ENCODE measurements around the gene GTF2H1.

GTF2H1 gene

DNA sequence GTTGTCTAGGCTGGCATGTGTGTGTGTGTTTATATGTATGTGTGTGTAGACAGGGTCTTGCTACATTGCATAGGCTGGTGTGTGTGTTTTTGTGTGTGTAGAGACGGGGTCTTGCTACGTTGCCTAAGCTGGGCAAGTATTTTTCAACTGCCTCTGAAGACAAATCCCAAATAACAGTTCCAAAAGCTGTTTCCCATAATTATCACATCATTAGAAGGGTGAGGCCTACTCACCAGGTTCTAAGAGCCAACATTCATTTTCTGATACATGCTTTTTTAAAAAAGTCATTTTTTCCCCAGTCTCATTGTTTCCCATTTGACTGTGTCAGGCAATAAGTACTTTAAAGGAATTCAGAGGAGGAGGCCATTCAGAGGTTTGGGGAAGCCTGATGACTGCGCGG is 33.5 kb upstream of the GTF2H1 start:
- Histone ChIP-seq H3K4me3 (no peak overlapping the region), H3K4me1 (no peaks in the 10 kb centered on the region), H3K27ac (no peak overlapping the region), H3K27me3 (no peaks in the 10 kb centered on the region), H3K9me3 (no peaks in the 10 kb centered on the region), H3K36me3 (peaks cover 79 to 95% (median 83%) of the 10 kb centered on the region in 3 donors)
- intact Hi-C loops (cut with DNase I; ENCODE audit: low total_unique reads), result no loop called here
- no peak for DNase-seq
- TF ChIP-seq, protein P1, sequence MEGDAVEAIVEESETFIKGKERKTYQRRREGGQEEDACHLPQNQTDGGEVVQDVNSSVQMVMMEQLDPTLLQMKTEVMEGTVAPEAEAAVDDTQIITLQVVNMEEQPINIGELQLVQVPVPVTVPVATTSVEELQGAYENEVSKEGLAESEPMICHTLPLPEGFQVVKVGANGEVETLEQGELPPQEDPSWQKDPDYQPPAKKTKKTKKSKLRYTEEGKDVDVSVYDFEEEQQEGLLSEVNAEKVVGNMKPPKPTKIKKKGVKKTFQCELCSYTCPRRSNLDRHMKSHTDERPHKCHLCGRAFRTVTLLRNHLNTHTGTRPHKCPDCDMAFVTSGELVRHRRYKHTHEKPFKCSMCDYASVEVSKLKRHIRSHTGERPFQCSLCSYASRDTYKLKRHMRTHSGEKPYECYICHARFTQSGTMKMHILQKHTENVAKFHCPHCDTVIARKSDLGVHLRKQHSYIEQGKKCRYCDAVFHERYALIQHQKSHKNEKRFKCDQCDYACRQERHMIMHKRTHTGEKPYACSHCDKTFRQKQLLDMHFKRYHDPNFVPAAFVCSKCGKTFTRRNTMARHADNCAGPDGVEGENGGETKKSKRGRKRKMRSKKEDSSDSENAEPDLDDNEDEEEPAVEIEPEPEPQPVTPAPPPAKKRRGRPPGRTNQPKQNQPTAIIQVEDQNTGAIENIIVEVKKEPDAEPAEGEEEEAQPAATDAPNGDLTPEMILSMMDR (IDR thresholded peaks at IDR 0.05), result no peak

DNA sequence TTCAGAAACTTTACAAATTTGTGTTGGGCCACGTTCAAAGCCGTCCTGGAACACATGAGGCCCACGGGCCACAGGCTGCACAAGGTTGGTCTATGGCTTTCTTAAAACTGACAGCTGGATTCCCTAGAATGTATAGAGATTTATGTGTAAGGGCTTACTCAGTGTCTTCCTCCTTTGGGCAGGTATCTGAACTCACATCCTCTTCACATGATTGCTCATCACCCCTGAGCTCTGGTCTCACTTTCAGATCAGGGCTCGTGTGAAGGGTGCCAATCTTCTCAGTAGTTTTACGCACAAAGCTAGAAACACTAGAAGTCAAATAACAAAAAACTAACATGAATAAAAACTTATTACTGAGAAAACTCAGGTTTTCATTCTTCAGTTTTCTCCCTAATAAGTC is 27.5 kb upstream of the GTF2H1 start:
- Histone ChIP-seq H3K27me3 (no peaks in the 10 kb centered on the region), H3K4me1 (no peaks in the 10 kb centered on the region), H3K36me3 (peaks cover 82 to 100% (median 87%) of the 10 kb centered on the region in 3 donors), H3K4me3 (no peak overlapping the region), H3K9me3 (no peaks in the 10 kb centered on the region), H3K27ac (no peak overlapping the region)
- intact Hi-C loops (cut with DNase I; ENCODE audit: low total_unique reads), result loop anchor here (10.0 kb wide), 1 partner anchor 200 kb away; no protein-coding TSS in a partner anchor
- DNase-seq, result no peak
- TF ChIP-seq, protein P1 (IDR thresholded peaks at IDR 0.05), result no peak

DNA sequence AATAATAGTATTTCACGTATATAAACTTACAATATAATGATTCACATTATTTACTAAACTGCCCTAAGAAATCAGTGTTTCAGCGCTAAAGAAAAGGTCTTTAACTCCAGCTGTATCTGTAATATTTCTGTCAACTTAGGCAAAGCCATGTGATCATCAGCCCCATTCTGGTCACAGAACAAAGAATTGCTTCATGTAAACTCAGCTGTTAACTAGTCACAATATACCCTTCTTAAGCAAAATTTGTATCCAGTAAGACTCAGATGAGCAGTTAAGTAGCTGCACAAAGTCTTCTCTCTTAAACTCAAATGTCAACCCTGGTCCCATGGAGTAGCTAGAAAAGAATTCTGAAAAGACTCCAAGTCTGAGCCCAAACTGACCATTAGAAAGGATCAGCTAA is 27.1 kb upstream of the GTF2H1 start:
- intact Hi-C loops (cut with DNase I; ENCODE audit: low total_unique reads), result loop anchor here (10.0 kb wide), 1 partner anchor 199 kb away; no protein-coding TSS in a partner anchor
- TF ChIP-seq, protein P1 (IDR thresholded peaks at IDR 0.05), result no peak
- Histone ChIP-seq H3K27me3 (no peaks in the 10 kb centered on the region), H3K4me1 (no peaks in the 10 kb centered on the region), H3K36me3 (peaks cover 82 to 100% (median 84%) of the 10 kb centered on the region in 3 donors), H3K9me3 (no peaks in the 10 kb centered on the region), H3K27ac (no peak overlapping the region), H3K4me3 (no peak overlapping the region)
- DNase-seq, result no peak

DNA sequence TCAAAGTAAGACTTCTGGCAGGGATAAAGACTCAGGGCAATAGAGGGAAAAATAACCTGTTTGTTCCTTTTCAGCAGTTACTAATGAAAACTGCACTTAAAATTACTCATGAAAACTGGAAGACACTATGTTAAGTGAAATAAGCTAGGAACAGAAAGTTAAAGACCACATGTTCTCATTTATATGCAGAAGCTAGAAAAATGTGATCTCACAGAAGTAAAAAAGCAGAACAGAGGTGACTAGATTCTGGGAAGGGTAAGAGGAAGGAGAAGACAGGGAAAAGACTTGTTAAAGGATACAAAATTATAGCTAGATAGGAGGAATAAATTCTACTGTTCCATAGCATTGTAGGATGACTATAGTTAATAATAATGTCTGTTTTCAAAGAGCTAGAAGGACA is 22.6 kb upstream of the GTF2H1 start:
- Histone ChIP-seq H3K4me1 (no peaks in the 10 kb centered on the region), H3K4me3 (no peak overlapping the region), H3K9me3 (no peaks in the 10 kb centered on the region), H3K27me3 (no peaks in the 10 kb centered on the region), H3K27ac (no peak overlapping the region), H3K36me3 (peaks cover 43 to 98% (median 82%) of the 10 kb centered on the region in 3 donors)
- TF ChIP-seq, protein P1 (IDR thresholded peaks at IDR 0.05), result no peak
- no peak for DNase-seq
- intact Hi-C loops (cut with DNase I; ENCODE audit: low total_unique reads), result loop anchor here (10.0 kb wide), 1 partner anchor 195 kb away; no protein-coding TSS in a partner anchor

DNA sequence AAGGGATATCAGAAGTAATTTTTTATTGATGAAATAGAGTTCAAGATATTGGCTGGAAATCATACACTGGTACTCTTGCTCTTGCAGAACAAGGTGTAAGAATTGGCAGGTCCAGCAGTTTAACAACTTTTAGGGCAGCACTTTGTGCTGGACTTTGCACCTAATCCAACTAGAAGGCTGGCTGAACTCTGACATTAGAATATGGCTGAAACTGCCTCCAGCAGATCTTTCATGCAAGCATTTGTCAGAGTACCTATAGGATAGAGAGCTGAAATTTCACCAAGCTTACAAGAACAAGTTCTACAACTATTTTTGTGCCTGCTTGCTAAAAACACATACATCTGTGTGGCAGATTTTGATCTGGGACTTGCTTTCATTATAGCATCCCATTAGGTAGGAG is 17.6 kb upstream of the GTF2H1 start:
- TF ChIP-seq, protein P1 (IDR thresholded peaks at IDR 0.05), result no peak
- DNase-seq, result no peak
- no peaks in the 10 kb centered on the region for H3K4me1 ChIP-seq
- no peaks in the 10 kb centered on the region for H3K27me3 ChIP-seq
- no peaks in the 10 kb centered on the region for H3K9me3 ChIP-seq
- no peak overlapping the region for H3K4me3 ChIP-seq
- intact Hi-C loops (cut with DNase I; ENCODE audit: low total_unique reads), result no loop called here
- H3K36me3 ChIP-seq, result peaks cover 29 to 96% (median 83%) of the 10 kb centered on the region in 3 donors
- no peak overlapping the region for H3K27ac ChIP-seq
